Measurements from ENCODE around the gene DDX6. TPM values are rescaled to one million over a fixed set of nuclear protein-coding genes. Genes with fewer than 3 reads are reported as not detected.

Gene DDX6
- polyA plus RNA-seq (2011; rRNA removed), result 68.8 and 81.8 TPM in 2 replicates
- 128 and 199 TPM in 2 replicates for polyA minus RNA-seq (2011; rRNA and poly(A)+ RNA removed)

GRCh38 chr11:118791111-118791960 lies at the start of gene DDX6:
TSS of gene DDX6 (minus strand) at chr11:118791164. CDS start at chr11:118786251, 4,913 bp downstream.
- Histone ChIP-seq H3K27me3 (ENCODE audit: control insufficient read depth, insufficient read depth, low read length) (no peaks in the 10 kb centered on the region), H3K9me3 (ENCODE audit: control insufficient read depth, insufficient read depth, low read length) (no peaks in the 10 kb centered on the region; the same call in 1 of the 2 replicates), H3K27ac (ENCODE audit: low read depth, low read length) (peak within 1 kb of the TSS; percentile 97), H3K4me3 (ENCODE audit: low read depth, low read length) (peak within 1 kb of the TSS; percentile 91)
- TF ChIP-seq CTCF (IDR thresholded peaks at IDR 0.05; ENCODE audit: low read depth, low read length), result peak; percentile 39
- ChIA-PET CTCF (interaction anchor here (0.6 to 3.4 kb wide), 16 partner anchors 11 to 166 kb away, joined by 3 to 19 read pairs (median 4); no protein-coding TSS in a partner anchor), POLR2A (interaction anchor here (0.5 to 1.7 kb wide), 11 partner anchors 9 to 198 kb away, joined by 3 to 16 read pairs (median 4); partner anchors contain the start of gene BCL9L)
- DNase-seq (ENCODE audit: low read depth, low spot score), result peak; percentile 58

- ChIA-PET CTCF (no interaction called here), POLR2A (no interaction called here)
- Histone ChIP-seq H3K27ac (ENCODE audit: low read depth, low read length) (no peak overlapping the region), H3K9me3 (ENCODE audit: control insufficient read depth, insufficient read depth, low read length) (no peaks in the 10 kb centered on the region; the same call in none of the 2 replicates), H3K27me3 (ENCODE audit: control insufficient read depth, insufficient read depth, low read length) (peaks cover under 1% of the 10 kb centered on the region), H3K4me3 (ENCODE audit: low read depth, low read length) (no peak overlapping the region)
- TF ChIP-seq CTCF (IDR thresholded peaks at IDR 0.05; ENCODE audit: low read depth, low read length), result no peak
- DNase-seq (ENCODE audit: low read depth, low spot score), result no peak
Measured at GRCh38 chr11:118838905-118839553, 48.1 kb upstream of the DDX6 start.

- POLR2A ChIA-PET, result no interaction called here
Measured at GRCh38 chr11:118837868-118838267, 46.9 kb upstream of the DDX6 start.

GRCh38 chr11:118834427-118835028 lies 43.6 kb upstream of the DDX6 start:
- H3K4me3 ChIP-seq (ENCODE audit: low read depth, low read length), result no peak overlapping the region
- no peak for TF ChIP-seq CTCF (IDR thresholded peaks at IDR 0.05; ENCODE audit: low read depth, low read length)
- H3K9me3 ChIP-seq (ENCODE audit: control insufficient read depth, insufficient read depth, low read length), result no peaks in the 10 kb centered on the region; the same call in none of the 2 replicates
- ChIA-PET CTCF (interaction anchor here (0.6 to 1.0 kb wide), 2 partner anchors 11 to 57 kb away, joined by 3 read pairs; no protein-coding TSS in a partner anchor), POLR2A (no interaction called here)
- peaks cover 10% of the 10 kb centered on the region for H3K27me3 ChIP-seq (ENCODE audit: control insufficient read depth, insufficient read depth, low read length)
- no peak for DNase-seq (ENCODE audit: low read depth, low spot score)
- H3K27ac ChIP-seq (ENCODE audit: low read depth, low read length), result no peak overlapping the region

More at GRCh38 chr11:118837868-118838267, 46.9 kb upstream of the DDX6 start:
- CTCF ChIA-PET, result no interaction called here
- Histone ChIP-seq H3K27ac (ENCODE audit: low read depth, low read length) (no peak overlapping the region), H3K9me3 (ENCODE audit: control insufficient read depth, insufficient read depth, low read length) (no peaks in the 10 kb centered on the region; the same call in none of the 2 replicates), H3K4me3 (ENCODE audit: low read depth, low read length) (no peak overlapping the region), H3K27me3 (ENCODE audit: control insufficient read depth, insufficient read depth, low read length) (peaks cover 8% of the 10 kb centered on the region)
- no peak for TF ChIP-seq CTCF (IDR thresholded peaks at IDR 0.05; ENCODE audit: low read depth, low read length)
- no peak for DNase-seq (ENCODE audit: low read depth, low spot score)
